COLO668 (cell line): ENCODE results near the gene HIVEP3.
"Not testable (repeated sequence)": the region's sequence is repeated elsewhere in the genome, so short reads cannot be mapped to it uniquely, and the experiment has no call there.

Source experiments
- DNase-seq: peaks from one replicate; lab custom pipeline; 2025; ENCODE audit not compliant: unreplicated experiment; lab: John Stamatoyannopoulos, UW

The HIVEP3 gene

DNA sequence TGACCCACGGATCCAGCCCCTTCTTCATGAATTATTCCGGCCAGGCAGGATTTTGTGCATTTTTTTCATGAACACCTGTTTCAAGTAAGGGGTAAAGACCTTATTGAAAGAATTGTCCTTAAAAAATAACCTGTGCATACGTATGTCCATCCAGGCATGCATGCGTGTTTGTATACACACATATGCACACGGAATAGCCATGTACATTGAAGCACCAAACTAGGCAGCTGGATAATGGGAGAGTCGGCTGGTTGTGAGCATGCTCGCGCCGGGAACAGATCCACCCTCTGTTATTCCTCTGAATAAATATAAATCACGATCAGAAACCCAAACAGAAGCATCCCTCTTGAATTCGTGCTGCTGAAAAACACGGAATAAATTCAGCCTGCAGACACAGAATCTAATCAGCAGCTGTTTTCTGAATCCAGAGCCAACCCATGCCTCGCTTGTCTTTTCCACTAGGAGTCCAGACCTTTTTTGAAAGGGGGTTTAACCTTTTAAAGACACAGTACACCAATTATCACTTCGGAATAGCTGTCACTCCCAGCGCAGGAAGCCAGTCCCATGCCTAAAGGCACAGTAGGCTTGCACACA is at the start of gene HIVEP3:
Gene HIVEP3, minus strand, starts transcription at position 473 of the 594 bp plus-strand sequence.
- peak; percentile 54 for DNase-seq

GRCh38 chr1:41964400-41964799 is 45.7 kb upstream of the HIVEP3 start:
- no peak for DNase-seq

GRCh38 chr1:41963636-41964035 is 44.9 kb upstream of the HIVEP3 start:
- DNase-seq, result no peak

- DNase-seq, result no peak
Measured at GRCh38 chr1:41958015-41958673, 39.4 kb upstream of the HIVEP3 start.

- DNase-seq, result no peak
Measured at GRCh38 chr1:41957568-41957967, 38.8 kb upstream of the HIVEP3 start.

DNA sequence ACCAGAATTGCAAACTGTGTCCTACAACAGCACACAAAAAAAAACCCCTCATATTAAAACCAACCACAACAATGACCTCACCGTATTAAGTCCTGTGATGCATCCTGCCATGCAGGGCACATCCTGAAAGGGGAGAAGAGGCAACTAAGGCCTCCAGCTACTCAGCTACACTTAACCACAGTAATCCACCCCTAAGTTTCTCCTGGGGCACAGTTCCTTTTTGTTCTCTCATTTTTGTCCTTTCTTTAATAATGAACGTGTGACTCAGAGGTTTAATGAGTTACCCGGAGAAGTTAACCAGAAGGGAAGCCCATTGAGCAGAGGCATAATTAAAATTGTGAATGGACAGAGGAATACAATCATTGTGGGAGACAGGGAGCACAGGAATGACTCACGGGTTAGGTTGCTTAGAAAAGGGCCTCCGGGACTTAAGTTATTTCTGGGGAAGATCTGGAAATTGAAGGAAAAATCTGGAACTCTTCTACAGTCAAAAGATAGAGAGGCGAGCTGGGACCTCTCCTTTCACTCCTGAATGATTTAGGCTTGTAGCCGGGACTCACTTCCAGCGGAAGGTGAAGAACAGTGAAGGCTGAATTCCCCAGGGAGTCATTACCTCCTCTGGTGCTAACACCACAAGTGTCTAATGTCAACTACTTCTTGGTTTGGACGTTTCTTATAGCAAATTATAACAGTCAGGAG is 36.9 kb upstream of the HIVEP3 start:
- DNase-seq, result peak; percentile 67

GRCh38 chr1:41954533-41954944 is 35.8 kb upstream of the HIVEP3 start:
- DNase-seq, result no peak

DNA sequence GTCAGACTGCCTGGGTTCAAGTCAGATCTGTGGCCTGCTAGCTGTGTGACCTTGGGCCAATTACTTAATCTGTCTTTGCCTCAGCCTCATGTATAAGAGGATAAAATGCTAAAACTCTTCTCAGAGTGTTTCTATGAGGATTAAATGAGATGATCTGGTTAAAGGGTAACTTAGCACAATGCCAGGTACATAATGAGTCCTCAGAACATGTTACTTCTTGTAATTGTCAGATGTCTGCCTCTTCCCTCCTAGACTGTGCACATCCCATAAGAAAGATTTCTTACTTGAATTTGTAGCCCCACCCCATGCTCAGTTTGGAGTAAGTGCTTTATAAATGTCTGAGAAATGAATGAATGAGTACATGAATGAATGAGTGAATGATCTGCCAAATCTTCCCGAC is 34.6 kb upstream of the HIVEP3 start:
- DNase-seq, result no peak

- no peak for DNase-seq
Measured at GRCh38 chr1:41952208-41952607, 33.5 kb upstream of the HIVEP3 start.

- not testable (repeated sequence) for DNase-seq
Measured at GRCh38 chr1:41951492-41951891, 32.8 kb upstream of the HIVEP3 start.

GRCh38 chr1:41950820-41951219 is 32.1 kb upstream of the HIVEP3 start:
- DNase-seq, result no peak

DNA sequence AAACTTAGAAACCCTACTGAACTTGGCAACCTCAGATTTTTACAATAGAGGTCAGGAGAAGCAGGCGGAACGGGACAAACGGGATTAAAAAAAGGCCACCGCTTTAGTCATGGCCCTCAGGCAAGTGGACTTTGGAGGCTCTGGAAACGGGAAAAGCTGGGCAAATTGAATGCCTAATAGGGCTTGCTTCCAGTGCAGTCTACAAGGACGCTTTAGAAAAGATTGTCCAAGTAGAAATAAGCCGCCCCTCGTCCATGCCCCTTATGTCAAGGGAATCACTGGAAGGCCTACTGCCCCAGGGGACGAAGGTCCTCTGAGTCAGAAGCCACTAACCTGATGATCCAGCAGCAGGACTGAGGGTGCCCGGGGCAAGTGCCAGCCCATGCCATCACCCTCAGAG is 27.2 kb upstream of the HIVEP3 start:
- not testable (repeated sequence) for DNase-seq

DNA sequence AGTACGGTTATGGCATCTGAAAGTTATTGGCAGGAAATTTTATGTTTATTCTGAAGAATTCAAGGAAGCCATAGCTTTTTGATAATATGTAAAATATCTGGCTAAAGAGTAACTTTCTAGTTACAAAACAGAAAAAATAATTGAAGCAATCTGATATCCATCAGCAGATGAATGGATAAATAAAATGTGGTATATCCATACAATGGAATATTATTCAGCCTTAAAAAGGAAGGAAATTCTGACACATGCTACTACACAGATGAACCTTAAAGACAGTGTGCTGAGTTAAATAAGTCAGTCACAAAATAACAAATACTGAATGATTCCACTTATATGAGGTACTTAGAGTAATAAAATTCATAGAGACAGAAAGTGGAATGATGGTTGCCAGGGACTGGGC is 25.0 kb upstream of the HIVEP3 start:
- no peak for DNase-seq

GRCh38 chr1:41942278-41942677 is 23.6 kb upstream of the HIVEP3 start:
- DNase-seq, result no peak

DNA sequence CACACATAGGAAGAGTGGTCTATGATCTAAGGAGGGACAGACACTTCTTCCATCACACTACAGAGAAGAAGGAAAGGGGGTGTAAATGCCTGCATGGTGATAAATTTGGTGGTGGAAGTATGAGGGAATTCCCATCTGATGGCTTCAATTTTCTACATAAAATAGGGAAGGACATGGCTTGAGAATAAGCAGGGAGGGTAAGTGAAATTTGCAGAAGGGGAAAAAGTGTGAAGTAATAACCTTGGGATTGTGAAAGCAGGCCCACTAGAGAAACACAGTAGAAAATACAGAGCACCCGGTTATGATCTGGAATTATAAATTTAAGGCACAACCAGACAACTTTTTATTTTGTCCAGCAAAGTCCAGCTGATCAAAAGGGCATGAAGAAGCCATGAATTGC is 22.7 kb upstream of the HIVEP3 start:
- DNase-seq, result no peak

- no peak for DNase-seq
Measured at GRCh38 chr1:41939194-41939593, 20.5 kb upstream of the HIVEP3 start.

DNA sequence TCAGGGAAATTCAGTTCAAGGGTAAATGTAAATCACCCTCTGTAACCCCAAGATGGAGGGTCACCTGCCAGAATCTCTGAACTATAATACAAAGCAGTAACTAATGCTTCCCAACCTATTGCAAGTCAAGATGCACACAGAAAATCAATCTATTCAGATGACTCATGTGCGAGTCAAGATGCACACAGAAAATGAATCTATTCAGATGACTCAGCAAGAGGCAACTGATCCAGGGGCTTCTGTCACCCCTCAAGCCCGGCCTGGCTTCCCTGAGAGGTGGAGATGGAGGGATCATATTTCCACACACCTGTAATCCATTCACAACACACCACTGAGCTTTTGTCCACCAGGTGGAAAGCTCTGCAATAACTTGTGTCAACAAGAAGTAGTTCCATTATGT is 17.4 kb upstream of the HIVEP3 start:
- DNase-seq, result peak; percentile 95

DNA sequence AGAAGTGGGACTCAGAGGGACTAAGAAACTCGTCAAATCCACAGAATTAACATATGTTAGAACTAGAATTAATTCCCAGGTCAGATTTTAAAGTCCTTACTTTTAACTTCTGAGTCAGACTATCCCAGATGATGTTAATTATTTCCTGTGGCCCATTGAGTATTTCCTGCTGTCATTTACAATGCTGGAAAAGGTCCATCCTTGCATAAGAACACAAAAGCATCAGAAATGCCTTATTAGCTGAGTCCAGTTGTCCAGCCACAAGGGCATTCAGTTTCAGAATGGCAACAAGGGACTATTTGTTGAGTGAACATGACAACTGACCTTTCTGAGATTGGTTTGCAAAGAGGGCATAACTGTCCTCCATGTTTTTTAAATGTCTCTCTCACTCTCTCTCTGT is 16.5 kb upstream of the HIVEP3 start:
- no peak for DNase-seq

DNA sequence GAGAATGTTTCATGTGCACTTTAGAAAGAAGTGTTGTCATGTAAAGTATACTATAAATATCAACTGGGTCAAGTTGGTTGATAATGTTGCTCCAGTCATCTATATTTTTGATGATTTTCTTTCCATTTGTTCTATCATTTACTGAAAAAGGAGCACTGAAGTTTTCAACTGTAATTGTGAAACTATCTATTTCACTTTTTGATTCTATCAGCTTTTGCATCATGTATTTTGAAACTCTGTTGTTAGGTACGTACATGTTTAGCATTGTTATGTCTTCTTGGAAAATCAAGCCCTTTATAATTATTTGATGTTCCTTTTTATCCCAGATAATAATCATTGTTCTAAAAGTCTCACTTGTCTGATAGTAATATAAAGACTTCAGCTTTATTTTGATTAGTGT is 14.4 kb upstream of the HIVEP3 start:
- no peak for DNase-seq

GRCh38 chr1:41931578-41931977 is 12.9 kb upstream of the HIVEP3 start:
- DNase-seq, result no peak

- DNase-seq, result peak; percentile 86
Measured at GRCh38 chr1:41927118-41927517, 8.4 kb upstream of the HIVEP3 start.

GRCh38 chr1:41925712-41926111 is 7.0 kb upstream of the HIVEP3 start:
- DNase-seq, result peak; percentile 43
